ENCODE measurements around the gene SEC61B.

Gene SEC61B

DNA sequence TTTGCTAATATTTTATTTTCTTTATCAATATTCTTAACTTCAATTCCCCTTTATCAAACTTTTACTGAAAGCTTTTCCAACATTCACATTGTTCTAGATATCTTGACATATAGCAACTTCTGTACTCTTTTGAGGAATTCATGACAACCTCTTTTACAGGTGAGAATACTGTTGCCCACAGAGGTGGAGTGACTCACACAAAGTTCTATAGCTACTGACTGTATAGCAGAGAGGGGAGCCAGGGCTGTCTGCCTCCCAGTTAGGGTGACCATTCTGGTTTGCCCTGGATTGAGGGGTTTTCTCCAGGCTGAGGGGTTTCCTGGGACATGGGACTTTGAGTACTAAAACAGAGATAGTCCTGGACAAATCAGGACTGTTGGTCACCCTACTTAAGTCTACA, 16.2 kb downstream of the SEC61B start:
- DNase-seq (ENCODE audit: low read depth) = no peak

GRCh38 chr9:99239341-99240060, 17.4 kb downstream of the SEC61B start:
- no peak for DNase-seq (ENCODE audit: low read depth)

- DNase-seq (ENCODE audit: low read depth) = no peak
Observed at GRCh38 chr9:99241106-99241505, 19.0 kb downstream of the SEC61B start.

GRCh38 chr9:99244344-99245260, 22.5 kb downstream of the SEC61B start:
- no peak for DNase-seq (ENCODE audit: low read depth)

GRCh38 chr9:99249619-99250018, 27.5 kb downstream of the SEC61B start:
- DNase-seq (ENCODE audit: low read depth) = no peak

DNA sequence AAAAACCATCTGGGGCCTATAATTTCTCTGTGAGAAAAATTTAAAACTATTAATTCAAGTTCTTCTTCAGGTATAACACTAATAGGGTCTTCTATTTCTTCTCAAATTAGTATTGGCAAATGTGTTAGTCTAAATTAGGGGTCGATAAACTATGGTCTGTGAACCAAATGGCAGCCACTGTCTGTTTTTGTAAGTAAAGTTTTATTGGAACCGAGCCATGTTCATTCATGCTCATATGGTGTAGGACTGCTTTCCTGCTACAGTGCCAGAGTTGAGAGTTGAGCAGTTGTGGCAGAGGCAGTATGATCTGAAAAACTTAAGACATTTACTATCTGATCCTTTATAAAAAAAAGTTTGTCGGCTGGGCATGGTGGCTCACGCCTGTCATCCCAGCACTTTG, 29.1 kb downstream of the SEC61B start:
- DNase-seq (ENCODE audit: low read depth) = no peak

- DNase-seq (ENCODE audit: low read depth) = no peak
Observed at GRCh38 chr9:99253134-99253533, 31.1 kb downstream of the SEC61B start.

GRCh38 chr9:99253772-99254431, 31.8 kb downstream of the SEC61B start:
- DNase-seq (ENCODE audit: low read depth) = no peak

GRCh38 chr9:99255651-99256050, 33.6 kb downstream of the SEC61B start:
- no peak for DNase-seq (ENCODE audit: low read depth)

- DNase-seq (ENCODE audit: low read depth) = no peak
Observed at GRCh38 chr9:99257723-99258389, 35.8 kb downstream of the SEC61B start.

- no peak for DNase-seq (ENCODE audit: low read depth)
Observed at GRCh38 chr9:99259231-99259918, 37.3 kb downstream of the SEC61B start.

DNA sequence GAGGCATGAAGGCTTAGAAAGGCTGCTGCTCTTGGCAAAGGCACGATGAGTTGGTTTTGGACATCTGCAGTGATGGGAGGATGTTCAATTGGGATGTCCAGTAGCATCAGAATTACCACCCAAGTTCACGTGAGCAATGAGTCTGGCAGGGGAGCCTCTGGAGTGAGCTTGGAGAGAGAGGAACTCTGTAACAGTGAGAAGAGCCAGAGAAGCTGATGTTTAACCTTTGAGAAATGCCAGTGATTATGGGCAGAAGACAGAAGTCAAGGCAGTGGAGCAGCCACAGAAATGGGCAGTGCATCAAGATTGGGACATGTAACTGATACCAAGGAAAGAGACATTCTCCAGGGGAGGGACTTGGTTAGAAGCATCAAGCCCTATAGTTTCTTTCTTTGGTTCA, 39.8 kb downstream of the SEC61B start:
- no peak for DNase-seq (ENCODE audit: low read depth)

- no peak for DNase-seq (ENCODE audit: low read depth)
Observed at GRCh38 chr9:99262949-99263418, 40.9 kb downstream of the SEC61B start.

- no peak for DNase-seq (ENCODE audit: low read depth)
Observed at GRCh38 chr9:99264070-99264680, 42.1 kb downstream of the SEC61B start.

- DNase-seq (ENCODE audit: low read depth) = no peak
Observed at GRCh38 chr9:99265691-99266090, 43.6 kb downstream of the SEC61B start.

DNA sequence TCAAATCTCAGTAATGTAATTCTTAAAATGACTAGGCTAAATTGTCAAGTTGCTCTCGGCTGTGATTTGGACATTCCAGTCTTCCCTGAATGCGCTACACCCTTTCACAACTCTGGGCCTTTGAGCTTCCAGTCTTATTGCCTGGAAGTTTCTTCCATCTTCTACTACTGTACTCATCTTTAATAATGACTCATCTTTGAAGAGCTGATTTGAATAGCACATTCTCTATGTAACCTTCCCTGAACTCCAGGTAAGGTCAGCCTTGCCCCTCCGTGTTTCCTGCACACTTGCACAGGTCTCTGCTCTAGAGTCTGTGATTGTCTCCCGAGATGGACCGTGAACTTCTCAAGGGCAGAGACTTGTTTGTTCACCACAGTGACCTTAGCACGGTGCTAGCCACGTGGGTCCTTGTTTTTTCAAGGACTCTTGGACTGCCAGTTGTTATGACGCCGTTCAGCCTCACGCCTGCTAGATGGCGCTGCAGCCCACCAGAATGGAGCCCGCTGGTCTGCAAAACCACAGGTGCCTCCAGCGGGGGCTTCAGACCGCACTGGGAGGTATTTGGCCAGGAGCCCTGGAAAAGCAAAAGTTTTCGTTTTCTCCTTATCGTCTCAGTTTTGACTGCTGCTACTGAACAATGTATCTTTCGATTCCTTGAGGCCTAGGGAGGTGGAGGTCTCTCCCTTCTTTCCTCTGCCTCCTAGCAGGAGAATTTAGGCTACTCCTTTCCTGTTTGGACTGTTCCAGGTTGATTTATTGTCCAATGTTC, 44.4 kb downstream of the SEC61B start:
- DNase-seq (ENCODE audit: low read depth) = peak; percentile 17

DNA sequence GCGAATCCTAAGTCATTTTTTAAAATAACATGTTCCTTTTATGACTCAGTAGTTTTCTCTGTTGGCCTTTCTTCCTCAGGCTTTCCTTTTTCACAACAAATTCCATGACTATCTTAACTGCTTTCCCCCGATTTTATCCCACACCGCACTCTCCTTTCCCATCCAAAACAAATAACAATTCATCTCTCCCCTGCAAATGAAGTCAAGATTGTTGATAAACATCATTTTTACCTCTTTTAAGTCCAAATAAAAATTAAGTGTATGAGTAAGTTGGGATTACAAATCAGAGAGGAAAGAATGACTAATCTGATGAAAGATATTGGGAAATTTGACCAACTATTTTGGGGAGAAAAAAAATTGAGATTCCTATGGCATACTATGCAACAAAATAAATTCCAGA, 47.3 kb downstream of the SEC61B start:
- peak; percentile 35 for DNase-seq (ENCODE audit: low read depth)

DNA sequence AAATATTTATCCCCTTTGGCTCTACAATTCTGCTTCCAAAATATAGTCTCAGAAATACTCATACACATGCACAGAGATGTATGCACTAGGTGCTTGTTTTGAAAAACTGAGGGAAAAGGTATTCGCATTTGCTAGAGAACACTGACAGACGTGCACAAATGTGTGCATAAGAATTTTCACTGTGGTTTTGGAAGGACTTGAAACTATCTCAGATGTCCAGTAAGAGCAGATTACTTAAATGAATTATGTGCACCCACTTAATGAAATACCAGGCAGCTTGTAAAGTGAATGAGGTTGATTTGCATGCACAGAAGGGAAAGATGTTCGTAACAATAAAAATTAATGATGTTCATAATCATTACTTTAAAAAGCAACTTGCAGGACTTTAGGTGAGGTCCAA, 48.4 kb downstream of the SEC61B start:
- no peak for DNase-seq (ENCODE audit: low read depth)

GRCh38 chr9:99272836-99273235, 50.8 kb downstream of the SEC61B start:
- no peak for DNase-seq (ENCODE audit: low read depth)

- DNase-seq (ENCODE audit: low read depth) = no peak
Observed at GRCh38 chr9:99274016-99274415, 51.9 kb downstream of the SEC61B start.
